ENCODE measurements around the gene TRIM67.

DNA sequence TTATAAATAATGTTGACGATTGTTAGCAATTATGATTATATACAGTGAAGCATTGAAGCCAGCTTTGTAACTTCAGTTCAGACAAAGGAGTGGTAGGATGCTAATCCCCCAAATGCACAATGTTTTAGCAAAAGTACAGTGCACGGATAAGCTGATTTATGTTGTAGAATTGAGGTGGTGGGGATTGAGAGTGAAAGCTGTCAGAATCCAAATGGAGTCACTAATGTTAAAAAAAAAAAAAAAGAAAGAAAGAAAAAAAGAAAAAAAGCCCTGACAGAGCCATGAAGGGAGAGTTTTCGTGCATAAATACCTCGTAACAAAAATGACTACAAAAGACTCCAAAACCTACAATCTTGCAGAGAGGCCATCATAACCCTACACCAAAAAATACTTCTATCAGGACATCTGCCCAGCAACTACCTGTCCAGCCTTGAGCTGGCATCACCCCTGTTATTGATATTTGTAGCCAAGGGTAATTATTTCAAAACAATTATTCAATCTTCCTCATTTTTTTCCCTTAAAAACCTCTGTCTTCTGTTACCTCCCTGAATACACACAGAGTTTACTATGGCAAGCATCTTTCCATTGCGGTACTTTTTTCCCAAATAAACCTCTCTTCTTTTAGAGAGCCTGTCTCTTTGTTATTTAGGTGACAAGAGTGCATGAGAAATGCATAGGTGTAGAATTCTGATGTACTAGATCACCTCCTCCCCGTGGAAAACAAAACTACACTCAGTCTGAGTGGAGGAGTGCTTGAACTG is 2.5 kb upstream of the TRIM67 start:
- TF ChIP-seq, protein P1, sequence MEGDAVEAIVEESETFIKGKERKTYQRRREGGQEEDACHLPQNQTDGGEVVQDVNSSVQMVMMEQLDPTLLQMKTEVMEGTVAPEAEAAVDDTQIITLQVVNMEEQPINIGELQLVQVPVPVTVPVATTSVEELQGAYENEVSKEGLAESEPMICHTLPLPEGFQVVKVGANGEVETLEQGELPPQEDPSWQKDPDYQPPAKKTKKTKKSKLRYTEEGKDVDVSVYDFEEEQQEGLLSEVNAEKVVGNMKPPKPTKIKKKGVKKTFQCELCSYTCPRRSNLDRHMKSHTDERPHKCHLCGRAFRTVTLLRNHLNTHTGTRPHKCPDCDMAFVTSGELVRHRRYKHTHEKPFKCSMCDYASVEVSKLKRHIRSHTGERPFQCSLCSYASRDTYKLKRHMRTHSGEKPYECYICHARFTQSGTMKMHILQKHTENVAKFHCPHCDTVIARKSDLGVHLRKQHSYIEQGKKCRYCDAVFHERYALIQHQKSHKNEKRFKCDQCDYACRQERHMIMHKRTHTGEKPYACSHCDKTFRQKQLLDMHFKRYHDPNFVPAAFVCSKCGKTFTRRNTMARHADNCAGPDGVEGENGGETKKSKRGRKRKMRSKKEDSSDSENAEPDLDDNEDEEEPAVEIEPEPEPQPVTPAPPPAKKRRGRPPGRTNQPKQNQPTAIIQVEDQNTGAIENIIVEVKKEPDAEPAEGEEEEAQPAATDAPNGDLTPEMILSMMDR (IDR thresholded peaks at IDR 0.05) = no peak
- TF ChIP-seq POLR2AphosphoS5 (IDR thresholded peaks at IDR 0.05; ENCODE audit: low read depth, low read length) = no peak
- TF ChIP-seq, protein P2, sequence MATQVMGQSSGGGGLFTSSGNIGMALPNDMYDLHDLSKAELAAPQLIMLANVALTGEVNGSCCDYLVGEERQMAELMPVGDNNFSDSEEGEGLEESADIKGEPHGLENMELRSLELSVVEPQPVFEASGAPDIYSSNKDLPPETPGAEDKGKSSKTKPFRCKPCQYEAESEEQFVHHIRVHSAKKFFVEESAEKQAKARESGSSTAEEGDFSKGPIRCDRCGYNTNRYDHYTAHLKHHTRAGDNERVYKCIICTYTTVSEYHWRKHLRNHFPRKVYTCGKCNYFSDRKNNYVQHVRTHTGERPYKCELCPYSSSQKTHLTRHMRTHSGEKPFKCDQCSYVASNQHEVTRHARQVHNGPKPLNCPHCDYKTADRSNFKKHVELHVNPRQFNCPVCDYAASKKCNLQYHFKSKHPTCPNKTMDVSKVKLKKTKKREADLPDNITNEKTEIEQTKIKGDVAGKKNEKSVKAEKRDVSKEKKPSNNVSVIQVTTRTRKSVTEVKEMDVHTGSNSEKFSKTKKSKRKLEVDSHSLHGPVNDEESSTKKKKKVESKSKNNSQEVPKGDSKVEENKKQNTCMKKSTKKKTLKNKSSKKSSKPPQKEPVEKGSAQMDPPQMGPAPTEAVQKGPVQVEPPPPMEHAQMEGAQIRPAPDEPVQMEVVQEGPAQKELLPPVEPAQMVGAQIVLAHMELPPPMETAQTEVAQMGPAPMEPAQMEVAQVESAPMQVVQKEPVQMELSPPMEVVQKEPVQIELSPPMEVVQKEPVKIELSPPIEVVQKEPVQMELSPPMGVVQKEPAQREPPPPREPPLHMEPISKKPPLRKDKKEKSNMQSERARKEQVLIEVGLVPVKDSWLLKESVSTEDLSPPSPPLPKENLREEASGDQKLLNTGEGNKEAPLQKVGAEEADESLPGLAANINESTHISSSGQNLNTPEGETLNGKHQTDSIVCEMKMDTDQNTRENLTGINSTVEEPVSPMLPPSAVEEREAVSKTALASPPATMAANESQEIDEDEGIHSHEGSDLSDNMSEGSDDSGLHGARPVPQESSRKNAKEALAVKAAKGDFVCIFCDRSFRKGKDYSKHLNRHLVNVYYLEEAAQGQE (IDR thresholded peaks at IDR 0.05; ENCODE audit: insufficient read depth in 1 of 2, low read depth in 2 of 2, low read length in 1 of 2) = no peak
- TF ChIP-seq SIN3A (IDR thresholded peaks at IDR 0.05; ENCODE audit: borderline replicate concordance, insufficient read depth, low read depth, low read length) = no peak
- TF ChIP-seq TCF7L2 (IDR thresholded peaks at IDR 0.05; ENCODE audit: low read depth, low read length) = no peak

Data from Panc1 (cell line).